H9 (cell line): ENCODE results near the gene NINL. TPM values are rescaled to one million over a fixed set of nuclear protein-coding genes. Genes with fewer than 3 reads are reported as not detected.

Experiments used
- DNase-seq: peaks from one replicate; pipeline ENCODE4 v3.0.0-alpha.2; 2017
- H2AFZ ChIP-seq: one replicate; pipeline ENCODE4 v1.6.1; 2013; ENCODE audit warnings: mild to moderate bottlenecking, low read length, control low read depth, moderate library complexity
- H2AK5ac ChIP-seq: 2 replicates; pipeline ENCODE4 v1.6.1; 2013; ENCODE audit warnings: low read length, control low read depth, mixed read lengths; ENCODE audit not compliant: insufficient read length
- H2BK120ac ChIP-seq: one replicate; pipeline ENCODE4 v1.6.1; 2013; ENCODE audit warnings: low read depth, mild to moderate bottlenecking, low read length, control low read depth, inconsistent platforms; ENCODE audit not compliant: poor library complexity, severe bottlenecking
- H2BK12ac ChIP-seq: 2 replicates; pipeline ENCODE4 v1.6.1; 2013; ENCODE audit warnings: low read length, control low read depth, mixed read lengths, low read depth; ENCODE audit not compliant: insufficient read length
- H2BK15ac ChIP-seq: 2 replicates; pipeline ENCODE4 v1.6.1; 2013; ENCODE audit warnings: low read depth, low read length, control low read depth
- H2BK20ac ChIP-seq: one replicate; pipeline ENCODE4 v1.6.1; 2013; ENCODE audit warnings: low read depth, mild to moderate bottlenecking, low read length, control low read depth, inconsistent platforms; ENCODE audit not compliant: poor library complexity, severe bottlenecking
- H2BK5ac ChIP-seq: 2 replicates; pipeline ENCODE4 v1.6.1; 2013; ENCODE audit warnings: low read length, control low read depth, mixed read lengths; ENCODE audit not compliant: insufficient read length
- H3K14ac ChIP-seq: 2 replicates; pipeline ENCODE4 v1.6.1; 2013; ENCODE audit warnings: low read length, control low read depth; ENCODE audit not compliant: insufficient read depth
- H3K18ac ChIP-seq: 2 replicates; pipeline ENCODE4 v1.6.1; 2013; ENCODE audit warnings: low read depth, mild to moderate bottlenecking, mixed read lengths, low read length, control low read depth; ENCODE audit not compliant: insufficient read length
- H3K23ac ChIP-seq: 2 replicates; pipeline ENCODE4 v1.6.1; 2013; ENCODE audit warnings: low read length, control low read depth, mixed read lengths, low read depth; ENCODE audit not compliant: insufficient read length
- H3K23me2 ChIP-seq: 2 replicates; pipeline ENCODE4 v1.6.1; 2013; ENCODE audit warnings: low read depth, mild to moderate bottlenecking, mixed read lengths, low read length, control low read depth; ENCODE audit not compliant: insufficient read length, poor library complexity, severe bottlenecking
- H3K27ac ChIP-seq: 2 replicates; pipeline ENCODE4 v1.5.1; 2013; ENCODE audit warnings: low read length, control low read depth, mixed read lengths, low read depth; ENCODE audit not compliant: insufficient read length
- H3K27me3 ChIP-seq: 2 replicates; pipeline ENCODE4 v1.6.1; 2013; ENCODE audit warnings: low read length, control low read depth, inconsistent platforms; ENCODE audit not compliant: insufficient read depth
- H3K4ac ChIP-seq: 2 replicates; pipeline ENCODE4 v1.6.1; 2013; ENCODE audit warnings: low read depth, mild to moderate bottlenecking, control low read depth, inconsistent platforms, low read length, moderate library complexity
- H3K4me1 ChIP-seq: 2 replicates; pipeline ENCODE4 v1.6.1; 2013; ENCODE audit warnings: low read length, control low read depth, inconsistent platforms; ENCODE audit not compliant: insufficient read depth
- H3K4me2 ChIP-seq: 2 replicates; pipeline ENCODE4 v1.6.1; 2013; ENCODE audit warnings: low read length, control low read depth, mixed read lengths; ENCODE audit not compliant: insufficient read length, insufficient read depth
- H3K56ac ChIP-seq: 2 replicates; pipeline ENCODE4 v1.6.1; 2013; ENCODE audit warnings: low read depth, mild to moderate bottlenecking, mixed read lengths, low read length, control low read depth; ENCODE audit not compliant: insufficient read length
- H3K79me1 ChIP-seq: 2 replicates; pipeline ENCODE4 v1.6.1; 2013; ENCODE audit warnings: low read depth, mild to moderate bottlenecking, moderate library complexity, low read length, control low read depth, inconsistent platforms; ENCODE audit not compliant: insufficient read depth, poor library complexity, severe bottlenecking
- H3K79me2 ChIP-seq: 2 replicates; pipeline ENCODE4 v1.6.1; 2013; ENCODE audit warnings: low read length, control low read depth, inconsistent platforms; ENCODE audit not compliant: insufficient read depth
- H3K9ac ChIP-seq: 2 replicates; pipeline ENCODE4 v1.6.1; 2013; ENCODE audit warnings: low read length, control low read depth, mixed read lengths; ENCODE audit not compliant: insufficient read length; ENCODE audit errors: extremely low read depth
- H3K9me3 ChIP-seq: one replicate; pipeline ENCODE4 v1.6.1; 2013; ENCODE audit warnings: low read depth, low read length, inconsistent platforms; ENCODE audit not compliant: control insufficient read depth
- H3T11ph ChIP-seq: one replicate; pipeline ENCODE4 v1.6.1; 2013; ENCODE audit warnings: mild to moderate bottlenecking, low read length, control low read depth, inconsistent platforms
- H4K20me1 ChIP-seq: one replicate; pipeline ENCODE4 v1.6.1; 2013; ENCODE audit not compliant: control insufficient read depth, insufficient read length, insufficient read depth
- H4K5ac ChIP-seq: 2 replicates; pipeline ENCODE4 v1.6.1; 2013; ENCODE audit warnings: low read depth, mild to moderate bottlenecking, mixed read lengths, low read length, control low read depth; ENCODE audit not compliant: insufficient read length
- H4K8ac ChIP-seq: replicated peaks from 2 replicates; pipeline ENCODE4 v1.6.1; 2013; ENCODE audit warnings: low read length, control low read depth, mixed read lengths, low read depth; ENCODE audit not compliant: insufficient read length
- H4K91ac ChIP-seq: 2 replicates; pipeline ENCODE4 v1.6.1; 2013; ENCODE audit warnings: low read depth, mild to moderate bottlenecking, moderate library complexity, mixed read lengths, low read length, control low read depth; ENCODE audit not compliant: insufficient read length
- H3K27ac Mint-ChIP-seq, 3 experiments: 2 replicates in 2 of 3; 3 replicates in 1 of 3; pipeline ENCODE4 v1.8.0; 2020 to 2021; ENCODE audit warnings: mixed read lengths in 3 of 3, mild to moderate bottlenecking in 1 of 3, moderate library complexity in 1 of 3
- H3K27me3 Mint-ChIP-seq: 2 replicates; pipeline ENCODE4 v1.8.0; 2021; ENCODE audit warnings: low read depth, mild to moderate bottlenecking, moderate library complexity, mixed read lengths
- H3K36me3 Mint-ChIP-seq, 3 experiments: 2 replicates in 2 of 3; 3 replicates in 1 of 3; pipeline ENCODE4 v1.8.0; 2020 to 2021; ENCODE audit warnings: low read depth in 3 of 3, mixed read lengths in 3 of 3; ENCODE audit not compliant: insufficient read depth in 1 of 3
- H3K4me1 Mint-ChIP-seq, 2 experiments: 2 replicates each; pipeline ENCODE4 v1.8.0; 2020; ENCODE audit warnings: mixed read lengths in 2 of 2
- H3K4me3 Mint-ChIP-seq, 2 experiments: 2 replicates in 1 of 2; 3 replicates in 1 of 2; pipeline ENCODE4 v1.8.0; 2020 to 2021; ENCODE audit warnings: mild to moderate bottlenecking in 2 of 2, mixed read lengths in 2 of 2, moderate library complexity in 1 of 2
- H3K9me3 Mint-ChIP-seq, 2 experiments: 2 replicates in 1 of 2; 3 replicates in 1 of 2; pipeline ENCODE4 v1.8.0; 2020; ENCODE audit warnings: mild to moderate bottlenecking in 2 of 2, mixed read lengths in 2 of 2, moderate library complexity in 1 of 2
- CTCF ChIP-seq: fragments of 200-600 bp; sonication (generic); conservative IDR thresholded peaks from 3 replicates; pipeline ENCODE4 v1.8.0; 2021; ENCODE audit warnings: antibody characterized with exemption, mild to moderate bottlenecking
- WGBS: extraction: QIAGEN DNeasy Blood & Tissue Kit; methylation state at CpG from one replicate; pipeline ENCODE4 v1.1.7; 2013; ENCODE audit warnings: missing lambda C conversion rate, low lambda C conversion rate, mixed read lengths; ENCODE audit not compliant: insufficient read length; ENCODE audit errors: extremely low coverage; 5-methylcytosine and 5-hydroxymethylcytosine counted together
- total RNA-seq: library from RNA; stranded (reverse); gene quantifications from 2 replicates; pipeline ENCODE4 v1.2.1, GENCODE V29; 2021

NINL gene
- total RNA-seq, 1 experiment from 2014 or later, result 34.3 TPM

- H3K79me1 ChIP-seq, result no peaks in the 10 kb centered on the region
- no peak overlapping the region for H3K27ac ChIP-seq
- H3T11ph ChIP-seq, result no peak overlapping the region
- H3K36me3 Mint-ChIP-seq, result peaks cover 46 to 67% (median 62%) of the 10 kb centered on the region in 3 experiments
- H3K4me3 Mint-ChIP-seq, result no peak overlapping the region; a peak in 1 of 5 replicates
- no peak overlapping the region for H2AFZ ChIP-seq
- H3K4me2 ChIP-seq, result no peak overlapping the region
- H2BK20ac ChIP-seq, result no peak overlapping the region
- DNase-seq, result no peak
- no peaks in the 10 kb centered on the region for H3K27me3 Mint-ChIP-seq
- H4K8ac ChIP-seq, result no peak overlapping the region
- H2AK5ac ChIP-seq, result no peak overlapping the region
- H3K79me2 ChIP-seq, result no peaks in the 10 kb centered on the region
- no CpG with 5 or more reads among the region's 28 CpGs for WGBS
- H3K18ac ChIP-seq, result no peak overlapping the region
- no peak overlapping the region for H3K23ac ChIP-seq
- H3K27ac Mint-ChIP-seq, result peak overlapping the region; percentile 55 to 82 (median 57); a peak in 5 of 7 replicates
- TF ChIP-seq CTCF, result no peak
- no peak overlapping the region for H3K9ac ChIP-seq
- no peak overlapping the region for H4K5ac ChIP-seq
- H3K4me1 ChIP-seq, result no peaks in the 10 kb centered on the region
- H3K9me3 Mint-ChIP-seq, result no peaks in the 10 kb centered on the region
- no peaks in the 10 kb centered on the region for H3K4me1 Mint-ChIP-seq
- H2BK12ac ChIP-seq, result no peak overlapping the region
- no peak overlapping the region for H3K56ac ChIP-seq
- no peak overlapping the region for H4K91ac ChIP-seq
- no peak overlapping the region for H2BK15ac ChIP-seq
- no peaks in the 10 kb centered on the region for H4K20me1 ChIP-seq
- H2BK5ac ChIP-seq, result no peak overlapping the region
- no peaks in the 10 kb centered on the region for H3K27me3 ChIP-seq
- H2BK120ac ChIP-seq, result no peak overlapping the region
- no peak overlapping the region for H3K14ac ChIP-seq
- H3K9me3 ChIP-seq, result no peaks in the 10 kb centered on the region
- H3K4ac ChIP-seq, result no peak overlapping the region
- H3K23me2 ChIP-seq, result no peaks in the 10 kb centered on the region
Measured at GRCh38 chr20:25477014-25477882, 108.1 kb downstream of the NINL start.
